ENCODE measurements around the gene DUOX2.

- TF ChIP-seq ZNF274 (IDR thresholded peaks at IDR 0.05; ENCODE audit: low read depth, low read length) (no peak), SUZ12 (IDR thresholded peaks at IDR 0.05; ENCODE audit: extremely low read depth, insufficient read depth, insufficient read length) (no peak), YY1 (IDR thresholded peaks at IDR 0.05; ENCODE audit: insufficient read depth, insufficient read length) (no peak)
Measured at GRCh38 chr15:45116006-45116481, 2.1 kb upstream of the DUOX2 start.
